Activated T-helper 9 cell treated with anti-CD3 and anti-CD28 coated beads, Interleukin-2, amount 50 U/mL, for 16 hours (primary cell): ENCODE results near the gene NR1D2.

Experiments used
- DNase-seq: peaks from one replicate; pipeline ENCODE4 v3.0.0-alpha.2; 2020; ENCODE audit warnings: low read depth

NR1D2 gene

DNA sequence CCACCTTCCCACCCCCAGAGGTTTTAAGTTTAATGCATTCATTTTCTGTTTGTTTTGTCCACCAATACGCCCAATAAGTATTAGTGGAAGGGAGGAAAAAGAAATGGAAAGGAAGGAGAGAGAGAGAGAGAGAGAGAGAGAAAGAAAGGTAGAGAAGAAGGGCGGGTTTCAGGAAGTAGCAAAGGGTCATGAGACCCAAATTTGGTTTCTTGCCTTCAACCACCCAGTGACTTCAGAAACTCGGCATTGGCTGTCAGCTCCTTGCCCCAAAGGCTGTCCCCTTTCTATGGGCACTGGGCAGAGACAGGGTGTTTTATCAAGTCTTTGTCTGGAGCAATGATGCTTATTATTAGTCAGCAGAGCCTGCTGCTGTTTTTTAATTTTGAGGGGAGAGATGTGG lies 13.5 kb upstream of the NR1D2 start:
- no peak for DNase-seq

DNA sequence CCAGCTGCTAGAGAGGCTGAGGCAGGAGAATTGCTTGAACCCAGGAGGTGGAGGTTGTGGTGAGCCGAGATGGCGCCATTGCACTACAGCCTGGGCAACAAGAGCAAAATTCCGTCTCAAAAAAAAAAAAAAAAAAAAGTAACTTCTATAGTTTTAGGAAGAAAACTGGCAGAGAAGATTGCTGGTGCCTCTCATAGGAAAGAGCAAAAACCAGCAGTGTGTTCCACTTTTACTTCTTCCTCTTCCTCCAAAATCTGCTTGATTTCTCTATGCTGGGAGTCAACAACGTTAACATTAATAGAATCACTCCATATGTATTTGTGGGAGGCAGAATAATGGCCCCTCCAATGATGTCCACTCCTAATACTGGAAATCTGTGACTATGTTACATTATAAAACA lies 12.5 kb upstream of the NR1D2 start:
- DNase-seq: no peak

DNA sequence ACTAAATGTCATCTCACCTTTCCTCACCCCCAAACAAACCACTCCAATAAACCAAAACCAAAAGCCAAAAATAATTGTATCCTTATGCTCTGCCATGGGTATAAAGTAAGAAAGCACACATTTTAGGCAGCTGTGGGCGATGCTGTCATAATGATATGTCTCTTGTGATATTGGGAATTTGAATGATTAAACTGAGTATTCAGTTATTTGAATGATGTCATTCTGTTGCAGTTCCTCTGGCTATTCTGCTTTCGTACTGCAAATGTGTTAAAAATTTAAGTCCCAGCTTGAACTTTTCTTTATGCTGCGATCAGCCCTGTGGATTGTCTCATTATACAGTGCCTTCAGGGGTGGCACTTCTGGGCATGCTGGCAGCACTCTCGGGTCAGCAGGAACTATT lies 10.8 kb upstream of the NR1D2 start:
- no peak for DNase-seq

DNA sequence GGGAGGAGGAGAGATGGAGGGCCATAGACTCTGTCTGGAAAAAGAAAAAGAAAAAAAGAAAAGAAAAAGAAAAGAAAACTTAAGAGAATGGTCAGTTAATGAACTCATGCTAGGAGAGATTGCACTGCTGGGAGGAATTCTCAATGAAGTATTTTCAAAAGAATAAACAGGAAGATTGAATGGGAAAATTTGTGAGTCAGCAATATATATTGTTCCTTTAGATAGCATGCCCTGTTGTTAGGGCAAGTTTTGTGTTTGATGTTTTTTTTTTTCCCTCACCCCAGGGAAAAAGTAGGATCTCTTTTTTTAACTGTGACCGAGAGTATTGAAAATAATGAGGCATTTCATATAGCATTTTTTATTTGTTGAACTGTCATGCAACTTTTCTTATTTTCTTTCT lies 7.8 kb upstream of the NR1D2 start:
- DNase-seq: no peak

DNA sequence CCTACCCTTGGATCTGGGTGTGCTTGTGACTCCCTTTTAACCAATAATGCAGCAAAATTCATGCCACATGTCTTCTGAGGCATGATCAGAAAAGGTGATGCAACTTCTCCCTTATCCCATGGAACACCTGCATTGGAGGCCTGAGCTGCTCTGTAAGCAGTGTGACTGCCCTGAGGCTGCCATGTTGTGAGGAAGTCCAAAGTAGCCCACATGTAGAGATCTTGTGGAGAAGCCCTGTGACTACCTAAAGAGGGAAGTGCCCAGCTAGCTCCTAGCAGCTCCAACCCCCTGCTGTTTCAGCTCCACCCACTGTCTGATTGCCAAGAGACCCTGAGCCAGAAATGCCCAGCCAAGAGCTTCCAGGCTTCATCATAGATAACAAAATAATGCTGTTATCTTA lies 6.4 kb upstream of the NR1D2 start:
- no peak for DNase-seq

DNA sequence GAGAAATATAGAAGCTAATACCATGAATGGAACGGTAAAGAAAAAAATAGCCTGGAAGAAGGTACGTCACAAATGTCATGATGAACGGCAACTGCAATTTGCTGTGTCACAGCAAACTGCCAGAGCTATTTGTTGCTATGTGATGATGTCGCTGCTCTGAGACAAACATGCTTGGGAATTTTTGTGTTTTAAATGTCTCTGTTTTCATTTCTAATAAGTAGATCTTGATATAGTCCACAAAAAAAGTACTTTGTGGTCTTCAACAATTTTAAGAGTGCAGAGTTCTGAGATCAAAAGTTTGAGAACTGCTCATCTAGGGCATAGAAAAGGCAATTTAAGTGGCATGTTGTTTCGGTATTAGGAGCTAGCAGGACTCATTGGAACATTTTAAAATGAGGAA lies 4.3 kb upstream of the NR1D2 start:
- DNase-seq: no peak

DNA sequence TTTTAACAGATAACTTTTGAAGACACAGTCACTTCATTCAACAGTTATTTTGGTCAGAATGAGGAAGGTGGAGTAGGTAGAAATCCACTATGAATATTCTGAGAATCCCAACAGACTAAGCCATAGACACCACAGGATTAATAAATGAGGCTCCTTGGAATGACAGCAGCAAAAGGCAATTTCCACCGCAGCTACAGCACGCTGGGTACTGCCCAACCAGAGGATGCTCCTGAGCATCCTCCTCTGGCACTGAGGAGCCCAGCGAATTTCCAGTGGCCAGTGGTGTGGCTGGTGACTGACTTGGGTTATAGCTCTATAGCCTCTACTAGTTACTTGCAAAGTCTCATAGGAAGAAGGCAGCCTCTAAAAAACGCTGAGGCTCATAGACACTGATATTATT lies 3.6 kb upstream of the NR1D2 start:
- no peak for DNase-seq

DNA sequence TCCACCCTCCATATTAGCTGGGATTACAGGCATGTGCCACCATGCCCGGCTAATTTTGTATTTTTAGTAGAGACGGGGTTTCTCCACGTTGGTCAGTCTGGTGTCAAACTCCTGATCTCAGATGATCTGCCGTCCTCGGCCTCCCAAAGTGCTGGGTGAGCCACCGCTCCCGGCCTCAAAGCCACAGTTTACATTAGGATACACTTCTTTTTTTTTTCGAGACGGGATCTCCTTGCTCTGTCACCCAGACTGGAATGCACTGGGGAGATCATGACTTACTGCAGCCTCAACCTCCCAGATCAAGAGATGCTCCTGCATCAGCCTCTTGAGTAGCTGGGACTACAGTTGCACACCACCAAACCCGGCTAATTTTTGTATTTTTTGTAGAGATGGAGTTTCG lies 2.5 kb upstream of the NR1D2 start:
- DNase-seq: no peak

DNA sequence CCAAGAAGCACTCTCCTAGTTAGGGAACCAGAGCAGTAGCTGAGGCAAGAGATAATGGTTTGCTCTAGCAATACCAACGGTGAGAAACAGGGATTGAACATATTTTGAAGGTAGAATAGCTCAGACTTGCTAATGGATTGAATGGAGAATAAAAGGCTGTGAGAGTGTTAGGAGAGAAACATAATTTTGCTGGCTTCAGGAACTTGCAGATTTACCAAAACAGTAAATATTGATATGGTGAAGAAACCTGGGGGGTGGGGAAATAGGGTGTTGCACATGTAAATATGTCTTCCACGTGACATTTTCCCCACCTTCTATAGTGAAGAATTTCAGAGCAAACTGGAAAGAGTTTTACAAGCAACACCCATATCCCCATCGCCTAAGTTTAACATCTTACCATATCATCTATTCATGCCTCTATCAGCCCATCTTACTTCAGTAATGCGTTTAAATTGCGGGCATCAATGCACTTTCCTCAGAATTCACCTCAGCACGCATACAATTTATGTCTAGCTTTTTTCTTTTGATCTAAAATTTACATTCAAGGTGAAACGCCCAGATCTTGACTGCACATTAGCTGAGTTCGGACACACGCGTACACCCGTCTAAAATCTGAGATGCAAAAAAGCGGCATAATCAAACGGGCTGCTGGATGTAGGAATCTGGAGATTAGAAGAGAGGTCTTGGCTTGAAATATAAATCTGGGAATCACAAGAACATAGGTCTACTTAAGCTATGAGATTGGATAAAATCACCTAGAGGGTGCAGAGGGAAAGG lies 891 bp upstream of the NR1D2 start:
- no peak for DNase-seq

DNA sequence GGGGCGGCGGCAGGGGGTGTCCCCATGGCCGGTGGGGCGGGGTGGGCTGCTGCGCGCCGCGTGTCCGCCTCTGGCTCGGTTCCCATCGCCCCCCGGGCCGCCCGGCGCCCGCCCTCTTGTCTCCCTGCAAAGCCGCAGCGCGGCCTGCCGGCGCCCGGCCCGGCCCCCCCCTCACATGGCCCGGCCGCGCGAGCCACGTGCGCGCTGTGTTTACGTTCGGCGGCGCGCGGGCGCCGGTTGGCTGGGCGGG lies 502 bp downstream of the NR1D2 start:
- DNase-seq: no peak

DNA sequence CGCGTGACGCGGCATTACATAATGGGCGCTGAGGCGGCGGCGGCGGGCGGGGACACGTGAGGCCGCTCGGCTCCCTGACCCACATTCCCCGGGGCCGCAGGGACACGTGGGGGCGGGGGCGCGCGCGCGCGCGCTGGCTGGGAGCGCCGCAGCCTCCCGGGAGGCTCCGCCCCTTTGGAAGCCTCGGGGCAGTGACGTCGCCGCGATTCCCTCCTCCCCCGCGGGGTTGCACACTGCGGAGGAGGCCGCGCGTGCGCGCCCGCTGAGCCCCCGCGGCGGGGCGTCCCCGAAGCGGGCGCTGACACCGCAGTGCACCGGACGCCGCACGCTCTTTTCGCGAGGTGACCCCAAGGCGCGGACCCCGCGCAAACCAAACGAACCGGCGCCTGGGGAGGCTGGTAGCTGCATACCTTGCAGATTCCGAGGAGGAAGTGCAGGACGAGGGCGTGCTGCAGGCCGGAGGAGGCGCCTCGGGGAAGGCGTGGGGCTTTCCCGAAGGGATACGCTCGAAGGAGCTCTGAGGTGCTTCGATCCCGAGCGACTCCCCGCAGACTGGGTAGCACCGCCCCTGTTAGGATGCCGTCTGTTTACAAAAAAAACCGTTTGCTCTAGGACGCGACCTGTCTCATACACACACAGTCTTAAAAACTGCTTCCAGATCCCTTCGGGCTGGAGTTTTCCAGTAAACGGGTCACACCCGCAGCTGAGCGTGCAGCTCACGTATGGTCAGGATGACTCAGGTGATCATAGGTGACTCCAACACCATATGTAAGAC lies 1.0 kb downstream of the NR1D2 start:
- DNase-seq: peak; percentile 98

DNA sequence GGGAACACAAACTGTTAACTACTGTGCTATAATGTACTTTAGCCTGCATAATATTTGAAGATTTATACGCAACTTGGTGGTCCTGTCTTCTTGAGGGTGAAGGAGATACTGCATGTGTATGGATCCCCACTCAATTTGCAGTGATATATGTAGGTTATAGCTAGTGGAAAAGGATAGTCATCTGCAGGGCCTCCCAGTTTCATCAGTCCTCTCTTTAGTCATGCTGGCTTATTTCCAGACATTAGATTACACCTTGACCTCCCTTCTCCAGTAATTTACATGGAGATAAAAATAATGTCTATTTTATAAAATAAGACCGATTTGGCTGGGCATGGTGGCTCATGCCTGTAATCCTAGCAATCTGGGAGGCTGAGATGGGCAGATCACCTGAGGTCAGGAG lies 3.7 kb downstream of the NR1D2 start:
- no peak for DNase-seq

DNA sequence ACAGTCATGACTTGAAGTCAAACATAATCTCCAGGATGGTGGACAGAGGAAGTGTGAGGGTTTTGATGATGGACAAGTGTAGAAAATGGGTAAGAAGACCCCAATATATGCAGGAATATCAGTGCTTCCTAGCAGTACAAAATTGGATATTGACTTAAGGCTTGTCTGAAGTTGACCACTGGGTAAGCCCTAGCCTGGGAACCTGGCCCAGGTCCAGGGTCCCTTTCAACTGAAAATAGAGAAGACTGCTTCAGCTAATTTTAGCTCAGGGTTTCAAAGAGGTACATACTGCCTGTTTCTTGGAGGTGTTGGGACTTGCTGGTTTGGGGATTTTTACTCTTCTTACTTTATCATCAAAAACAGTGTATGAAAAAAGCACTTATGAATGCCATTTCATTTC lies 4.7 kb downstream of the NR1D2 start:
- no peak for DNase-seq

DNA sequence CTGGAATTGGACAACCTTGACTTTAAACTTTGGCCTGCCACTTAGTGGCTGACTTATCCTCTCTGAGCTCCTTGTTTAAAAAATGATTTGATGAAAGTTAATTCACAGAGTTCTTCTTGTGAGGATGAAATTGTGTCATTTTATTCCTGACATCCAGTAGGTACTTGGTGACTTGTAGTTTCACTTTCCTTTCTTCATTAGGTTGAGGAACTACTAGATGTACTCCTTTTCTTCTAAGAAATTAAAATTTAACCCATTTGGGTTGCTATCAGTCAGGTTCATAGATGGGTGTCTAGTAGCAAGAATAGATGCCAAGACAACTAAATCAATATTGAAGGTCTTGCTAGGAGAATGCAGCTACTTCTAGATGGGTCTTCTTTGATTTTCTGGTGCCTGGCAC lies 5.2 kb downstream of the NR1D2 start:
- DNase-seq: no peak

DNA sequence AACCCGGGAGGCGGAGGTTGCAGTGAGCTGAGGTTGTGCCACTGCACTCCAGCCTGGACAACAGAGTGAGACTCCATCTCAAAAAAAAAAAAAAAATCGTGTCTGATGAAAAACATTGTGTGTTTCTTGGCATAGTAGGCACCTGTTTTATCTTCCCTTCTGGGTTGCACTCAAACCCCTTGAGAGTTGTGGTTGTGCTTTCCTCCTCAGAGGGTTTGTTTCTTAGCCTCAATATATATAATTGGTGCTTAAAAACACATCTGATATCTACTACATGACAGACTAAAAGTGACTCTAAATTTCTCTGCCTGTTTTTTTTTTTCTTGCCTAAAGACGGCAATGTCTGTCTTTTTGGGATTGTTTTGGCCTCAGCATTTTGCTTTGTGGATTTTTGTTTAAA lies 7.6 kb downstream of the NR1D2 start:
- DNase-seq: no peak

DNA sequence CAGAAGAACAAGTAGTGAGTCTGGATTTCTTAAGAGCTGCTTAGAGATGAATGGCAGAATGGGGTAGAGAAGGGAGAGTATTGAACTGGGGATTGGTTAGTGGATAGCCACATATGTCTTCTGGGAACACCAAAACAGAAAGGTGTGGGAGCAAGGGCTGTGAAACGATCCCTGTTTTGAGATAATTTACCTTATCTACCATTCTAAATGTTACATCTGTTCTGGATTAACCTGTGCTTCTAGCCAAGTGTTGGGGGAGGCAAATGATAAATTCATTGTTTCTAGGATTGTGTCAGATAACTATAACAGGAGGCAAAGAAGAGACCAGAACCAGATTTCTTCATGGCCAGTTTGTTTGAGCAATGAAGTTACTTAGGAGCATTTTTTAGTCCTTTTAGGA lies 8.4 kb downstream of the NR1D2 start:
- no peak for DNase-seq

DNA sequence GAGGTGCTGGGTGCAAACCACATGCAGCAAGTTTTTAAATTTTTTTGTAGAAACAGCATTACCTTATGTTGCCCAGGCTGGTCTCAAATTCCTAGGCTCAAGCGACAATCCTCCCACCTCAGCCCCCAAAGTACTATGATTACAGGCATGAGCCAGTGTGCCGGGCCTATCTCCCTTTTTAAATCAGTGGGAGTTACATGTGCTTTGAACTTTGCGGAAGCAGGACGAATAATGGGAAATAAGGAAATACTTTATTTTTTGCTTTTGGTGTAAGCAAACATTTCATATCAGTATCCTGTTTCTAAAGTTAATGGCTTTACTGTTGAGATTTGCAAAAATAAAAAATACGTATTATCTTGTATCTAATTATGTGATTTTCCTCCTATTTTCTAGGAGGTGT lies 9.1 kb downstream of the NR1D2 start:
- DNase-seq: no peak

DNA sequence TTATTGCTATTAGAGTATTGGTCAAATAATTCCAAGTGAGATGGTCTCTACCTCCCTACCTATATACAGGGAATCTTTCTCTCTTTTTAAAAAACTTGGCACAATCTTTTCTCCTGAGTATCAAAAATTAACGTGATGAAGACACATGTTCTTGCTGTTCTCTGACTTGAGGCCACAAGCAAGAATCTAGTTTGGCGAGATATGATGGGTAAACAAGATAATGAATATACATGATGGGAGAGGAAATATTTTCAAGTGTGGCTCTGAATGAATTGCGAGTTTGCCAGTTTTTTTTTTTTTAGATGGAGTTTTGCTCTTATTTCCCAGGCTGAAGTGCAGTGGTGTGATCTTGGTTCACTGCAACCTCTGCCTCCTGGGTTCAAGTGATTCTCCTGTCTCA lies 11.6 kb downstream of the NR1D2 start:
- no peak for DNase-seq

DNA sequence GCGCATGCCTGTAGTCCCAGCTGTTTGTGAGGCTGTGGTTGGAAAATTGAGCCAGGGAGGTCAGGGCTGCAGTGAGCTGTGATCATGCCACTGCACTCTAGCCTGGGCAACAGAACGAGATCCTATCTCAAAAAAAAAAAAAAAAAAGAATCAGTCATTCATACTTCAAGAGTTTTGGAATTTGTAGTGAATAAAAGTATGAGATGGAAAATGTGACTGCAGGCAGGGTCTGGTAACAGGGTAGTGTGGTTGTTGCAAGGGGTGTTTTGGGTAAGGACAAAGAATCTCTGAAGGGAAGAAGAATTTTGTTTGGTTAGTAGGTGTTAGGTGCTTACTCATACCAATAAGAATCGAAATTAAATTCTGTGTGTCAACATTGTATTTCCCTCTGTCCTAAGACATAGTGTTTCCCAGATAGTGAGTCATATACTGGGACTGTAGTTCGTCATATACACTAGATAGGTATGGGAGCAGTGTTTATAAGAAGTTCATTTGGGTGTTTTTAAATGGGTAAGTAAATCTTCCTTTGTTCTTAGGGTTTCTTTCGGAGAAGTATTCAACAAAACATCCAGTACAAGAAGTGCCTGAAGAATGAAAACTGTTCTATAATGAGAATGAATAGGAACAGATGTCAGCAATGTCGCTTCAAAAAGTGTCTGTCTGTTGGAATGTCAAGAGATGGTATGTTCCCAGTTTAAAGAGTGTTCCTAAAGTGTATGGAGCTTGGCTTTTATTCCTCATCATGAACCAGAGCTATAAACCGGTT lies 14.2 kb downstream of the NR1D2 start:
- DNase-seq: no peak

DNA sequence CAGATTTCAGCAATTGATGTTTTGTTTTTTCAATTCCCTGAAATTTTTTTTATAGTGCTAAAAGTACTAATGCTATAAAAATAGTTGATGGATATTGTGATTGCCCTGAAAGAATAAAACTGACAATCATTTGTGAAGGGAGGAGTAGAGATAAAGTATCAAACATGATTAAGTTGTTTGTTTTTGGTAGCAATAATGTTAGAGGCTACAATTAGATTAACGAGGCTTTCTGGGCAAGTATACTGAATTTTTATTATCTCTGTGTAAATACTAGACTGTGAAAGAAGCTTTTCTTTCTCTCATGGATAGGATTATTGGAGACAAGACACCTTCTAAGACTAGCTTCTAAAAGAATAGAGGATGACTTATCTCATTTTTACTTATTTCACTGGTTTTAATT lies 15.6 kb downstream of the NR1D2 start:
- no peak for DNase-seq

DNA sequence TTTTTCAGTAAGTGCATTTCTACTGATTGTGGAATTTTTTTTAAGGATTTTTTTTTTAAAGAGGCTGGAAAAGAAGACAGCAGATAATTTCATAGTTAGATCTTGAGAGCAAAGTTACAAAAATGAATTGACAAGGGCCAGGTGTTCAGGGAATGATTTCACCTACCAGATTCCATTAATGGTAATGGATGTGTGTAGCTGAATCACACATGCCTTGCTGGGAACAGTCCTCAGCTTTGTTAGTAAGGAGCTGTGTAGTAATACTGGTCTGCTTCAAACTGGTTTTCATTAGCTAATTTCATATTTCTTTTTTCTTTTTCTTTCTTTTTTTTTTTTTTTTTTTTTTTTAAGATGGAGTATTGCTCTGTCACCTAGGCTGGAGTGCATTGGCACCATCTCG lies 16.0 kb downstream of the NR1D2 start:
- DNase-seq: no peak

DNA sequence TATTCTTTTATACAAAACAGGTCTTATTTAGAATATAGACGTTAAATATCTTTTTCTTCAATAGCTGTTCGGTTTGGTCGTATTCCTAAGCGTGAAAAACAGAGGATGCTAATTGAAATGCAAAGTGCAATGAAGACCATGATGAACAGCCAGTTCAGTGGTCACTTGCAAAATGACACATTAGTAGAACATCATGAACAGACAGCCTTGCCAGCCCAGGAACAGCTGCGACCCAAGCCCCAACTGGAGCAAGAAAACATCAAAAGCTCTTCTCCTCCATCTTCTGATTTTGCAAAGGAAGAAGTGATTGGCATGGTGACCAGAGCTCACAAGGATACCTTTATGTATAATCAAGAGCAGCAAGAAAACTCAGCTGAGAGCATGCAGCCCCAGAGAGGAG lies 16.8 kb downstream of the NR1D2 start:
- DNase-seq: no peak

DNA sequence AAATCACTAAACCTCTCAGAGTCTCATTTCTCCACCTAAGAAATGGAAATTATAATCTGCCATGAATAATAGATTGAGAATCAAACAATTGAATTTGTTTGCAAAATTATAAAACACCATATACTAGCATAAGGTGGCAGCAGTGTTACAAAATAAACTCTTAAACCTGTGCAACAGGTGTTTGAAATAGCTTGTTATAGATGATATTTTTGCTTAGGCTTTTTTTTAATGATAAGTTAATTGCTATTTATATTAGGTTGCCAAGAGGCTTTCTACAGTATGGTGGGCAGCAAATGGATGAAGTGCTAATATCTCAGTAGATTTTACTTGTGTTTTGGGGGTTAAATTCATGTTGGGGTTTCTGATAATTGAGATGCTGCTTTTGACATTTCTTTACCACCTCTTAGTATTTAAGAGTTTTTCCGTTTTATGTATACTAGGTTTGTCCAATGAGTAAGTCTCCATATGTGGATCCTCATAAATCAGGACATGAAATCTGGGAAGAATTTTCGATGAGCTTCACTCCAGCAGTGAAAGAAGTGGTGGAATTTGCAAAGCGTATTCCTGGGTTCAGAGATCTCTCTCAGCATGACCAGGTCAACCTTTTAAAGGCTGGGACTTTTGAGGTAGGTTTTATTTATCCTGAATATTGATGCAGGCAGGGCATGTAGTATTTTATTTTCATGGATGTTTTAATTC lies 19.6 kb downstream of the NR1D2 start:
- DNase-seq: no peak
